ENCODE results near the gene TTC34. TPM values are rescaled to one million over a fixed set of nuclear protein-coding genes. Genes with fewer than 3 reads are reported as not detected.

TTC34 gene
- total and polyA plus RNA-seq, 3 experiments from 2014 or later, result 0.17 to 1.1 (median 1.1) TPM

DNA sequence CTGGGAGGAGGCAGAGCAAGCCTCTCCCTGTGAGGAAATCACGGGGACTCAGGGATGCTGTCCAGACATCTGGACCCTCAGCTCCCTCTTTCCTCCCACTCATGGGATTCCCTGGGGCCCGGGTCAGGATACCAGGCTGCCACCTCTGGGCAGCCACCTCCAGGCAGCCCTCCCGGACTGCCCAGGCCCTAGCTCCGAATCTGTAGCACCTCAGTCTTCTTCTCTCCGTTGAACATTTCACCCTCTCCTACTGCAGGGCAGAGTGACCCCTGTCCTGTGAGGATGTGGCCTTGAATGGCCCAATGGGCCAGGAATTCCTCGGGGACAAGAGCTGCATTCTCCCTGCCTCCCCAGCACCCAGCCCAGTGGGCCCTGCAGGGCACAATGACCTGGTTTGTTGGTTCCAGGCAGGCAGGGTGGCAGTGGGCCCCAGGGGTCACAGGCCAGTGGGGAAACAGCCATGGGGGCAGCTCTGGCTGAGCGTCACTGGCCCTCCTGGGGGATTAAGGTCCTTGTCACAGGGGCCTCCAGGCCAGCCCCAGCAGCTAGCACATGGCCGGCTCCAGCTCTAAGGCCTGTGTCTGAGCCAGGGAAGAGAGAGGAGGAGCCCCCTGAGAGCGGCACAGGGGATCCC is 9.5 kb upstream of the TTC34 start:
- no peaks in the 10 kb centered on the region for H3K4me1 Mint-ChIP-seq
- no peak overlapping the region for H3K27ac Mint-ChIP-seq

DNA sequence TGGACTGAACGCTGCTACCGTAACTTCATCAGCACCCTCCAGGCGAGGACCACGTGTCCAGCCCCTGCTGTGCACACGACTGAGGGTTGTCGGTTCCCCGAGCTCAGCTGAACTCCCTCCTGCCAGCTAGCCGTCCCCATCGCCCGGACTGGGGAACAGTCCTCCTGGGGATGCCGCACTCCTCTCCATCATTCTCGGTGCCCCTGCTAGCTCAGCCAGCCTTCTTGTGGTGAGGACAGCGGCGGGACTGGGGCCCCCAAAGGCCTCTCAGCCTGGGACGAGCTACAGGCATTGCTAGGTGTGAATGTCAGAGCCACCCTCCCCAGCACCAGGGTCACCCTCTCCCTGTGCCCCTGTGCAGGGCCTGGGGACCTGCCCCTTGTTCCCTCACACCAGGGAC is 8.8 kb upstream of the TTC34 start:
- no peak for DNase-seq
- no peaks in the 10 kb centered on the region for H3K27me3 ChIP-seq (ENCODE audit: insufficient read depth, low read length, poor library complexity, severe bottlenecking)
- no peaks in the 10 kb centered on the region for H3K36me3 ChIP-seq (ENCODE audit: insufficient read depth, low read length)
- Mint-ChIP-seq H3K4me3 (no peak overlapping the region), H3K27me3 (peaks cover 7 to 17% of the 10 kb centered on the region in 2 donors), H3K36me3 (no peaks in the 10 kb centered on the region), H3K4me1 (no peaks in the 10 kb centered on the region), H3K27ac (no peak overlapping the region), H3K9me3 (no peaks in the 10 kb centered on the region)
- ChIA-PET POLR2A (no interaction called here), CTCF (no interaction called here)
- H3K4me3 ChIP-seq (ENCODE audit: low read length), result no peak overlapping the region
- no peak overlapping the region for H3K27ac ChIP-seq (ENCODE audit: low read depth, low read length)
- no peaks in the 10 kb centered on the region for H3K4me1 ChIP-seq (ENCODE audit: insufficient read depth, low read length)
- H3K9me3 ChIP-seq (ENCODE audit: low read length), result no peaks in the 10 kb centered on the region

More for the DNA sequence above, 9.5 kb upstream of the TTC34 start:
- Mint-ChIP-seq H3K36me3 (no peaks in the 10 kb centered on the region), H3K9me3 (no peaks in the 10 kb centered on the region), H3K27me3 (peaks cover 6 to 16% of the 10 kb centered on the region in 2 donors), H3K4me3 (no peak overlapping the region)
- no peak overlapping the region for H3K27ac ChIP-seq (ENCODE audit: low read depth, low read length)
- POLR2A ChIA-PET, result no interaction called here
- DNase-seq, result no peak
- no peaks in the 10 kb centered on the region for H3K9me3 ChIP-seq (ENCODE audit: low read length)
- H3K27me3 ChIP-seq (ENCODE audit: insufficient read depth, low read length, poor library complexity, severe bottlenecking), result no peaks in the 10 kb centered on the region
- H3K4me1 ChIP-seq (ENCODE audit: insufficient read depth, low read length), result no peaks in the 10 kb centered on the region
- no peaks in the 10 kb centered on the region for H3K36me3 ChIP-seq (ENCODE audit: insufficient read depth, low read length)
- H3K4me3 ChIP-seq (ENCODE audit: low read length), result no peak overlapping the region
- CTCF ChIA-PET, result no interaction called here

DNA sequence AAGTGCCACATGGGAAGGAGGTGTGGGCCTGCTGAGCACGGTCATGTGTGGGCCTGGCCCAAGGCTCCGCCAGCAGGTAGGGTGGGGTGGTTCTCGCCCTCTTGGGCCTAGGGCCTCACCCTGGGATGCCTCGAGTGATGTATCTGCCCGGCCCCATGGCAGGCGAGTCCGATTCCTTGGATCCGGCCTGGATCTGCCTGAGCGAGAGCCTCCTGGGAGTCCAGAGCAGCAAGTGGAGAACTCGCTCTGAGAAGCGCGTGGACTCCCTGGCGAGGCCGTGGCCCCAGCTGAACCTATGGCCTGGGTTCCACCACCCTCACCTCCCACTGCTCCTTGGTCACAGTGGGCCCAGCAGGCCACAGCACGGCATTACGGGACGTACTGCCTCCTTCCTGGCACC is 8.2 kb upstream of the TTC34 start:
- no peaks in the 10 kb centered on the region for H3K9me3 ChIP-seq (ENCODE audit: low read length)
- Mint-ChIP-seq H3K36me3 (no peaks in the 10 kb centered on the region), H3K9me3 (no peaks in the 10 kb centered on the region), H3K4me3 (no peak overlapping the region), H3K4me1 (no peaks in the 10 kb centered on the region), H3K27me3 (peaks cover 7 to 17% of the 10 kb centered on the region in 2 donors), H3K27ac (no peak overlapping the region)
- ChIA-PET POLR2A (no interaction called here), CTCF (no interaction called here)
- H3K36me3 ChIP-seq (ENCODE audit: insufficient read depth, low read length), result no peaks in the 10 kb centered on the region
- H3K27me3 ChIP-seq (ENCODE audit: insufficient read depth, low read length, poor library complexity, severe bottlenecking), result no peaks in the 10 kb centered on the region
- no peak overlapping the region for H3K27ac ChIP-seq (ENCODE audit: low read depth, low read length)
- H3K4me1 ChIP-seq (ENCODE audit: insufficient read depth, low read length), result no peaks in the 10 kb centered on the region
- no peak for DNase-seq
- no peak overlapping the region for H3K4me3 ChIP-seq (ENCODE audit: low read length)

DNA sequence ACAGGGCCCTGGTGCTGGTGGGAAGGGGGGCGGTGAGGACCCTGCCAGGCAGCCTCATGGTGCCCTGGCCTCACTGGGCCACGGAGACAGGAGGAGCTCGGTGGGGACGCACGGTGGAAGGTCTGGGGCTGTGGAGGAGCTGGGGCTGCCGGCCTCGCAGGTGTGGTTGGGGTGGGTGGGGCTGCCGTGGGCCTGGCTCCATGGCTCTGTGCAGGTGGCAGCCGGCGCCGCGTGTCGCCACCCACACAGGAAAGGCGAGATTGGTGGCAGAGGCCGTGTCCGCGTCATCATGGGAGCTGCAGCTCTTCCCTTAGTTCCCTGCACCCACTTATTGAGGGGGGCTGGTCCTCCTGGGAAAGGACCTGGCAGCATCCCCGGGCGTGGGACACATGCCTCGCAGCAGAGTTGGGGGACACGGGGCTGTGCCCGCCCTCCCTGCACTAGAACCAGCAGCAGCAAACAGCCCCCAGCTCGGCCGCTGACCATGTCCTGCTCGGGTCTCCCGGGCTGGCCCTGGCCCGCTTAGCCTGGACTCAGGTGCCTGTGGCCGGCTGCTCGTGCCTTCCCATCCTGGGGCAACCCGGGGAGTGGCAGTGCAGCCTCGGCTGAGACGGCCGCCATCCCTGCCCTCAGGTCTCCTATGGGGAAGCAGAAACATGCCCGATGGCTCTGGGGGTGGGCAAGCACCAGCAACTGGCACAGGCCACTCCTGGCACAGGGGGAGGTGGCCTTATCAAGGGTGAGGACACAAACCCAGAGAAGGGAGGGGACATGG is 7.5 kb upstream of the TTC34 start:
- H3K36me3 Mint-ChIP-seq, result no peaks in the 10 kb centered on the region
- Histone ChIP-seq H3K4me1 (ENCODE audit: insufficient read depth, low read length) (no peaks in the 10 kb centered on the region), H3K27me3 (ENCODE audit: insufficient read depth, low read length, poor library complexity, severe bottlenecking) (no peaks in the 10 kb centered on the region), H3K36me3 (ENCODE audit: insufficient read depth, low read length) (no peaks in the 10 kb centered on the region), H3K4me3 (ENCODE audit: low read length) (no peak overlapping the region), H3K9me3 (ENCODE audit: low read length) (no peaks in the 10 kb centered on the region), H3K27ac (ENCODE audit: low read depth, low read length) (no peak overlapping the region)
- H3K27me3 Mint-ChIP-seq, result peaks cover 7 to 17% of the 10 kb centered on the region in 2 donors
- H3K9me3 Mint-ChIP-seq, result no peaks in the 10 kb centered on the region
- CTCF ChIA-PET, result no interaction called here
- POLR2A ChIA-PET, result no interaction called here
- H3K4me1 Mint-ChIP-seq, result no peaks in the 10 kb centered on the region
- no peak overlapping the region for H3K4me3 Mint-ChIP-seq
- no peak overlapping the region for H3K27ac Mint-ChIP-seq
- no peak for DNase-seq

DNA sequence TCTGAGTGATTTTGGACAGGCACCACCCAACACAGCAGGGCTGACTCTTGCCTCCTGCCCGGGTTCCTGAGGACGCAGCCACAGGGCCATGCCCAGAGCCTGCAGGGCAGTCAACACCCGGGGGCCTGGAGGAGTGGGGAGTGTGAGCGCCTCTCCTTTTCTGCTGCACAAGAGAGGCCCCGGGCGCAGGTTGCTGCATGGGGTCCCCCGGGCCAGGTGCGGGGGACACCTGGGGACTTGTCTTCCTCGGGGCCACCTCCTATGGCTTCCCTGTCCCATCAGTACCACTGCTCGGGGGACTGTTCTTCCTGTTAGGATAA is 6.9 kb upstream of the TTC34 start:
- no peaks in the 10 kb centered on the region for H3K9me3 ChIP-seq (ENCODE audit: low read length)
- no peak for DNase-seq
- no peaks in the 10 kb centered on the region for H3K4me1 ChIP-seq (ENCODE audit: insufficient read depth, low read length)
- no peak overlapping the region for H3K27ac Mint-ChIP-seq
- no peaks in the 10 kb centered on the region for H3K9me3 Mint-ChIP-seq
- H3K27me3 ChIP-seq (ENCODE audit: insufficient read depth, low read length, poor library complexity, severe bottlenecking), result no peaks in the 10 kb centered on the region
- no peaks in the 10 kb centered on the region for H3K36me3 Mint-ChIP-seq
- H3K27ac ChIP-seq (ENCODE audit: low read depth, low read length), result no peak overlapping the region
- H3K4me1 Mint-ChIP-seq, result no peaks in the 10 kb centered on the region
- no peak overlapping the region for H3K4me3 Mint-ChIP-seq
- H3K36me3 ChIP-seq (ENCODE audit: insufficient read depth, low read length), result no peaks in the 10 kb centered on the region
- ChIA-PET CTCF (no interaction called here), POLR2A (no interaction called here)
- H3K4me3 ChIP-seq (ENCODE audit: low read length), result no peak overlapping the region
- H3K27me3 Mint-ChIP-seq, result peaks cover 7 to 17% of the 10 kb centered on the region in 2 donors

DNA sequence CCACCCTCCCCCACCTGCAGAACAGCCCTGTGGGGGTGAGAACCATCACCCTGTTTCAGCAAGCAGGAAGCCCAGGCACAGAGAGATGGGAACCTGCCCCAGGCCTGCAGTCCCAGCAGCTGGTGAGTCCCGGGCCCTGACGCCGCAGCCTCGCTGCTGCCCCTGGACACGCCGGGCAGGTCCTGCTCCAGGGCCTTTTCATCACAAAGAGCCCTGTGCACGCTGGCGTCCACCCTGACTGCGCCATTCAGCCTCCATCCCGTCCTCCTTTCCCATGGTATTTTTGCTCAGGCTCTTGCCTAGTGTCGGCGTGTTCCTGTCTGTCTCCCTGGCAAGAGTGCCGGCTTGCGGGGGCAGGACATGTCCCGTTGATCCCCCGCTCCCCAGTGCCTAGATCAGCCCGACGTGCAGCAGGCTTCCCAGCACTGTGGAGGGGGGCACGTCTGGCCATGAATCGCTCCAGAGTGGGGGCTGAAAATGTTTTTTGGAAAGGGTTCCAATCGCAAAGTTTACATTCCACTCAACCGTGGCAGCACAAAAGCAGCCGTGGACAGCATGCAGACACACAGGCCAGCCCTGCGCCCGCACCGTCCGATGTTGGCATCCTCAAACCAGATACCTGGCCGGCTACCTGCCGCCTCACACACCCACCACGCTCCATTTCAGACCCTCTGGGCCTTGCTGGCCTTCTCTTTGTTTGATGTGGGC is 6.3 kb upstream of the TTC34 start:
- peaks cover 7 to 17% of the 10 kb centered on the region in 2 donors for H3K27me3 Mint-ChIP-seq
- H3K4me1 ChIP-seq (ENCODE audit: insufficient read depth, low read length), result no peaks in the 10 kb centered on the region
- no peaks in the 10 kb centered on the region for H3K4me1 Mint-ChIP-seq
- no peak overlapping the region for H3K4me3 Mint-ChIP-seq
- H3K27ac Mint-ChIP-seq, result no peak overlapping the region
- H3K27ac ChIP-seq (ENCODE audit: low read depth, low read length), result no peak overlapping the region
- DNase-seq, result no peak
- no peaks in the 10 kb centered on the region for H3K36me3 Mint-ChIP-seq
- ChIA-PET CTCF (no interaction called here), POLR2A (no interaction called here)
- no peaks in the 10 kb centered on the region for H3K36me3 ChIP-seq (ENCODE audit: insufficient read depth, low read length)
- no peaks in the 10 kb centered on the region for H3K9me3 ChIP-seq (ENCODE audit: low read length)
- no peak overlapping the region for H3K4me3 ChIP-seq (ENCODE audit: low read length)
- H3K9me3 Mint-ChIP-seq, result no peaks in the 10 kb centered on the region
- no peaks in the 10 kb centered on the region for H3K27me3 ChIP-seq (ENCODE audit: insufficient read depth, low read length, poor library complexity, severe bottlenecking)

DNA sequence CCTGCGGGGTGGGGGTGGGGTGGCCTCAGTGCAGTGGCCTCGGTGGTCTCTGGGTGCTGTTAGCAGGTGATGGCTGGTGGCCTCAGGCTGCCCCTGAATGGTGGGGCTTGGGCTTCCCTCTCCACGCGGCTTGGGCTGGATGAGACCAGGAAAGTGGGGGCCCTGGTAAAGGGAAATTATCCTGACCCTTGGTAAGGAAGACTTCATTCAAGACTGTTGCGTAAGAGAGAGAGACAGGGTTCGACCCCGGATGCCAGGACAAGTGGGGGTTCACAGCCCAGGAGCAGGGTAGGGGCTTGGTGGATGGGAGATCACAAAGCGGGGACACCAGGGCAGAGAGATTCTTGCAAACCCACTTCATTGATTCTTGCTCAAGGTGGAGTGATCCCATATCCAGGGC is 5.5 kb upstream of the TTC34 start:
- Histone ChIP-seq H3K4me3 (ENCODE audit: low read length) (no peak overlapping the region), H3K4me1 (ENCODE audit: insufficient read depth, low read length) (no peaks in the 10 kb centered on the region), H3K9me3 (ENCODE audit: low read length) (no peaks in the 10 kb centered on the region), H3K27me3 (ENCODE audit: insufficient read depth, low read length, poor library complexity, severe bottlenecking) (no peaks in the 10 kb centered on the region), H3K36me3 (ENCODE audit: insufficient read depth, low read length) (no peaks in the 10 kb centered on the region), H3K27ac (ENCODE audit: low read depth, low read length) (no peak overlapping the region)
- no peaks in the 10 kb centered on the region for H3K36me3 Mint-ChIP-seq
- peaks cover 7 to 12% of the 10 kb centered on the region in 2 donors for H3K27me3 Mint-ChIP-seq
- H3K9me3 Mint-ChIP-seq, result no peaks in the 10 kb centered on the region
- POLR2A ChIA-PET, result no interaction called here
- H3K27ac Mint-ChIP-seq, result no peak overlapping the region
- DNase-seq, result no peak
- H3K4me1 Mint-ChIP-seq, result no peaks in the 10 kb centered on the region
- no peak overlapping the region for H3K4me3 Mint-ChIP-seq
- CTCF ChIA-PET, result no interaction called here

DNA sequence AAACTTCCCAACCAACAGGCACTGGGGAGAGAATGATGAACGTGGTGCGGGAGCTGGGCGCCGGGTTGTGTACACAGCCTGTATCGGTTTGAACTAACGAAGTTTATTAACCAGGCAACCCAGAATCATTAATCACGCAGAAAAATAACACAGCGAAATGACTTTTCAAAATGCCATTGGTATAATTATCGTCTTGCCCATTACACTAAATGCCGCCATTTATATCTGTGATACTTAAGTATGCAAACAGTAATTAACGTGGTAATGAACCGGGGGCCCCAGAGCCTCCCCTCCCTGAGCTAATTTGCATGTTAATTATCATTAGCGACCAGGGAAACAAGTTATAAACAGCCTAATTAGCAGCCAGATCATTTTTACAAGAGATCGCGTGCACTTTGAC is 5.1 kb upstream of the TTC34 start:
- Mint-ChIP-seq H3K27me3 (peaks cover 7 to 12% of the 10 kb centered on the region in 2 donors), H3K36me3 (no peaks in the 10 kb centered on the region), H3K4me1 (no peaks in the 10 kb centered on the region), H3K9me3 (no peaks in the 10 kb centered on the region), H3K4me3 (no peak overlapping the region), H3K27ac (no peak overlapping the region)
- no peaks in the 10 kb centered on the region for H3K27me3 ChIP-seq (ENCODE audit: insufficient read depth, low read length, poor library complexity, severe bottlenecking)
- DNase-seq, result no peak
- no peak overlapping the region for H3K27ac ChIP-seq (ENCODE audit: low read depth, low read length)
- ChIA-PET POLR2A (no interaction called here), CTCF (no interaction called here)
- no peaks in the 10 kb centered on the region for H3K9me3 ChIP-seq (ENCODE audit: low read length)
- H3K4me1 ChIP-seq (ENCODE audit: insufficient read depth, low read length), result no peaks in the 10 kb centered on the region
- H3K4me3 ChIP-seq (ENCODE audit: low read length), result no peak overlapping the region
- no peaks in the 10 kb centered on the region for H3K36me3 ChIP-seq (ENCODE audit: insufficient read depth, low read length)
